Thoracic aorta (tissue), 2 donors: Measurements from ENCODE around the gene GART. TPM values are rescaled to one million over a fixed set of nuclear protein-coding genes. Genes with fewer than 3 reads are reported as not detected.

Experiments used
- ATAC-seq: fragments of 150-250 bp; one replicate; pipeline ENCODE4 v1.8.0; 2017; ENCODE audit warnings: low read depth; ENCODE audit not compliant: insufficient number of reproducible peaks, low FRiP score
- DNase-seq: peaks from one replicate; pipeline ENCODE4 v3.0.0-alpha.2; 2020; ENCODE audit warnings: low spot score
- H3K27ac ChIP-seq, 2 donors: fragments of 200-600 bp; sonication (generic); 1 replicate in 1 of 2; 2 replicates in 1 of 2; pipeline ENCODE4 v1.5.1; 2016; ENCODE audit warnings: mild to moderate bottlenecking in 2 of 2, moderate library complexity in 2 of 2
- H3K27me3 ChIP-seq: fragments of 200-600 bp; sonication (generic); replicated peaks from 2 replicates; pipeline ENCODE4 v1.6.0; 2016; ENCODE audit warnings: mild to moderate bottlenecking; ENCODE audit not compliant: insufficient read depth
- H3K36me3 ChIP-seq: fragments of 200-600 bp; sonication (generic); one replicate; pipeline ENCODE4 v1.5.1; 2016
- H3K4me1 ChIP-seq, 2 donors: fragments of 200-600 bp; sonication (generic); 1 replicate in 1 of 2; 2 replicates in 1 of 2; pipeline versions ENCODE4 v1.5.1 to v1.6.0; 2016; ENCODE audit warnings: low read depth in 2 of 2, mild to moderate bottlenecking in 1 of 2; ENCODE audit not compliant: control insufficient read depth in 1 of 2
- H3K4me3 ChIP-seq: fragments of 200-600 bp; sonication (generic); 2 replicates; pipeline ENCODE4 v1.5.1; 2016; ENCODE audit warnings: mild to moderate bottlenecking
- H3K9me3 ChIP-seq: fragments of 200-600 bp; sonication (generic); 2 replicates; pipeline ENCODE4 v1.5.1; 2016
- total RNA-seq, 2 donors: library from RNA; depleted of rRNA; stranded (reverse); fragments of >200 nt; gene quantifications; one replicate each; pipeline versions ENCODE4 v1.1.0 to v1.2.3, GENCODE V29; 2016
- TF ChIP-seq, protein P1 (sequence below): fragments of 200-600 bp; sonication (generic); IDR thresholded peaks from one replicate; pipeline ENCODE4 v1.5.1; 2019; ENCODE audit warnings: antibody characterized with exemption

The GART gene
- total RNA-seq, 2 donors from 2014 or later, result 64.4 to 172 TPM

DNA sequence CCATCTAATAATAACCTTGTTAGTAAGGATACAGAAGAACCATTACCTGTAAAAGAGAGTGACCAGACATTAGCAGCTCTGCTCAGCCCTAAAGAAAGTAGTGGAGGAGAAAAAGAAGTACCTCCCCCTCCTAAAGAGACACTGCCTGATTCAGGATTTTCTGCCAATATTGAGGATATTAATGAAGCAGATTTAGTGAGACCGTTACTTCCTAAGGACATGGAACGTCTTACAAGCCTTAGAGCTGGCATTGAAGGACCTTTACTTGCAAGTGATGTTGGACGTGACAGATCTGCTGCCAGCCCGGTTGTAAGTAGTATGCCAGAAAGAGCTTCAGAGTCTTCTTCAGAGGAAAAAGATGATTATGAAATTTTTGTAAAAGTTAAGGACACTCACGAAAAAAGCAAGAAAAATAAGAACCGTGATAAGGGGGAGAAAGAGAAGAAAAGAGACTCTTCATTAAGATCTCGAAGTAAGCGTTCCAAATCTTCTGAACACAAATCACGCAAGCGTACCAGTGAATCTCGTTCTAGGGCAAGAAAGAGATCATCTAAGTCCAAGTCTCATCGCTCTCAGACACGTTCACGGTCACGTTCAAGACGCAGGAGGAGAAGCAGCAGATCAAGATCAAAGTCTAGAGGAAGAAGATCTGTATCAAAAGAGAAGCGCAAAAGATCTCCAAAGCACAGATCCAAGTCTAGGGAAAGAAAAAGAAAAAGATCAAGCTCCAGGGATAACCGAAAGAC is 12.5 kb upstream of the GART start:
- H3K27ac ChIP-seq, result no peak overlapping the region
- TF ChIP-seq, protein P1, sequence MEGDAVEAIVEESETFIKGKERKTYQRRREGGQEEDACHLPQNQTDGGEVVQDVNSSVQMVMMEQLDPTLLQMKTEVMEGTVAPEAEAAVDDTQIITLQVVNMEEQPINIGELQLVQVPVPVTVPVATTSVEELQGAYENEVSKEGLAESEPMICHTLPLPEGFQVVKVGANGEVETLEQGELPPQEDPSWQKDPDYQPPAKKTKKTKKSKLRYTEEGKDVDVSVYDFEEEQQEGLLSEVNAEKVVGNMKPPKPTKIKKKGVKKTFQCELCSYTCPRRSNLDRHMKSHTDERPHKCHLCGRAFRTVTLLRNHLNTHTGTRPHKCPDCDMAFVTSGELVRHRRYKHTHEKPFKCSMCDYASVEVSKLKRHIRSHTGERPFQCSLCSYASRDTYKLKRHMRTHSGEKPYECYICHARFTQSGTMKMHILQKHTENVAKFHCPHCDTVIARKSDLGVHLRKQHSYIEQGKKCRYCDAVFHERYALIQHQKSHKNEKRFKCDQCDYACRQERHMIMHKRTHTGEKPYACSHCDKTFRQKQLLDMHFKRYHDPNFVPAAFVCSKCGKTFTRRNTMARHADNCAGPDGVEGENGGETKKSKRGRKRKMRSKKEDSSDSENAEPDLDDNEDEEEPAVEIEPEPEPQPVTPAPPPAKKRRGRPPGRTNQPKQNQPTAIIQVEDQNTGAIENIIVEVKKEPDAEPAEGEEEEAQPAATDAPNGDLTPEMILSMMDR, result no peak
- peaks cover 82% of the 10 kb centered on the region for H3K36me3 ChIP-seq
- H3K4me1 ChIP-seq, result peaks cover 10 to 23% of the 10 kb centered on the region in 2 donors
- no peak for ATAC-seq
- DNase-seq, result no peak
- H3K9me3 ChIP-seq, result no peaks in the 10 kb centered on the region
- H3K4me3 ChIP-seq, result no peak overlapping the region
- no peaks in the 10 kb centered on the region for H3K27me3 ChIP-seq

GRCh38 chr21:33552999-33553598 is 11.2 kb upstream of the GART start:
- ATAC-seq, result no peak
- TF ChIP-seq, protein P1, result no peak
- Histone ChIP-seq H3K36me3 (peaks cover 70% of the 10 kb centered on the region), H3K27ac (no peak overlapping the region), H3K4me3 (no peak overlapping the region), H3K27me3 (no peaks in the 10 kb centered on the region), H3K4me1 (peaks cover 10 to 27% of the 10 kb centered on the region in 2 donors), H3K9me3 (no peaks in the 10 kb centered on the region)
- no peak for DNase-seq

GRCh38 chr21:33552093-33552998 is 10.4 kb upstream of the GART start:
- Histone ChIP-seq H3K9me3 (no peaks in the 10 kb centered on the region), H3K4me1 (peaks cover 10 to 27% of the 10 kb centered on the region in 2 donors), H3K36me3 (peaks cover 63% of the 10 kb centered on the region), H3K4me3 (no peak overlapping the region), H3K27ac (no peak overlapping the region), H3K27me3 (no peaks in the 10 kb centered on the region)
- no peak for DNase-seq
- ATAC-seq, result no peak
- TF ChIP-seq, protein P1, result no peak

DNA sequence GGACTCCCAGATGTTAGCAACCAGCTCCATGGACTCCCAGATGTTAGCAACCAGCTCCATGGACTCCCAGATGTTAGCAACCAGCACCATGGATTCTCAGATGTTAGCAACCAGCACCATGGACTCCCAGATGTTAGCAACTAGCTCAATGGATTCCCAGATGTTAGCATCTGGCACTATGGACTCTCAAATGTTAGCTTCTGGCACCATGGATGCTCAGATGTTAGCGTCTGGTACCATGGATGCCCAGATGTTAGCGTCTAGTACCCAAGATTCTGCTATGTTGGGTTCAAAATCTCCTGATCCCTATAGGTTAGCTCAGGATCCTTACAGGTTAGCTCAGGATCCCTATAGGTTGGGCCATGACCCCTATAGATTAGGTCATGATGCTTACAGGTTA is 9.7 kb upstream of the GART start:
- DNase-seq (no peak), ATAC-seq (no peak)
- peaks cover 10 to 31% of the 10 kb centered on the region in 2 donors for H3K4me1 ChIP-seq
- H3K36me3 ChIP-seq, result peaks cover 64% of the 10 kb centered on the region
- TF ChIP-seq, protein P1, result no peak
- H3K27ac ChIP-seq, result no peak overlapping the region
- no peaks in the 10 kb centered on the region for H3K9me3 ChIP-seq
- H3K4me3 ChIP-seq, result no peak overlapping the region
- no peaks in the 10 kb centered on the region for H3K27me3 ChIP-seq
